DND-41 (cell line): ENCODE measurements around the gene PLGRKT.

Experiments used
- ATAC-seq: fragments of 200-7000 bp; cut with Tn5 transposase; 3 replicates; pipeline ENCODE4 v1.9.1; 2021; ENCODE audit warnings: low read depth; ENCODE audit not compliant: insufficient read depth
- DNase-seq: peaks from one replicate; pipeline ENCODE4 v3.0.0-alpha.2; 2020
- H2AFZ ChIP-seq: 2 replicates; pipeline ENCODE4 v1.6.0; 2012; ENCODE audit warnings: low read depth, low read length
- H3K27ac ChIP-seq: 2 replicates; pipeline ENCODE4 v1.5.1; 2012; ENCODE audit warnings: low read length, inconsistent platforms
- H3K27me3 ChIP-seq: fragments of 200-600 bp; sonication (generic); 2 replicates; pipeline ENCODE4 v1.6.0; 2012; ENCODE audit warnings: low read length, mild to moderate bottlenecking, inconsistent platforms; ENCODE audit not compliant: insufficient read depth, poor library complexity
- H3K36me3 ChIP-seq: 2 replicates; pipeline ENCODE4 v1.5.1; 2012; ENCODE audit warnings: low read length, inconsistent platforms; ENCODE audit not compliant: insufficient read depth
- H3K4me1 ChIP-seq: 2 replicates; pipeline ENCODE4 v1.5.1; 2012; ENCODE audit warnings: mild to moderate bottlenecking, low read length; ENCODE audit not compliant: insufficient read depth
- H3K4me2 ChIP-seq: 2 replicates; pipeline ENCODE4 v1.6.0; 2012; ENCODE audit warnings: mild to moderate bottlenecking, moderate library complexity, low read length, inconsistent platforms; ENCODE audit not compliant: insufficient read depth
- H3K4me3 ChIP-seq, 2 experiments: fragments of 200-600 bp in 1 of 2; shearing (Covaris generic) in 1 of 2; 2 replicates each; pipeline ENCODE4 v1.5.1; 2012 to 2016; ENCODE audit warnings: inconsistent platforms in 2 of 2, low read length in 2 of 2, mild to moderate bottlenecking in 2 of 2, low read depth in 1 of 2, moderate library complexity in 1 of 2
- H3K79me2 ChIP-seq: 2 replicates; pipeline ENCODE4 v1.6.0; 2012; ENCODE audit warnings: low read length, inconsistent platforms; ENCODE audit not compliant: insufficient read depth
- H3K9ac ChIP-seq: 2 replicates; pipeline ENCODE4 v1.6.0; 2012; ENCODE audit warnings: low read depth, mild to moderate bottlenecking, inconsistent platforms, low read length, moderate library complexity
- H3K9me3 ChIP-seq: 2 replicates; pipeline ENCODE4 v1.5.1; 2012; ENCODE audit warnings: low read length, moderate library complexity, mild to moderate bottlenecking, inconsistent platforms; ENCODE audit not compliant: insufficient read depth, severe bottlenecking
- H4K20me1 ChIP-seq: 2 replicates; pipeline ENCODE4 v1.6.0; 2012; ENCODE audit warnings: low read length; ENCODE audit not compliant: insufficient read depth
- CTCF ChIP-seq: IDR thresholded peaks from 2 replicates; pipeline ENCODE4 v1.5.1; 2012; ENCODE audit warnings: borderline replicate concordance, low read length, moderate library complexity, mild to moderate bottlenecking; ENCODE audit not compliant: poor library complexity, severe bottlenecking; ENCODE audit errors: extremely low read depth
- EZH2 ChIP-seq: IDR thresholded peaks from 3 replicates; pipeline ENCODE4 v1.6.1; 2012; ENCODE audit warnings: borderline replicate concordance, low read depth, mild to moderate bottlenecking, moderate library complexity, low read length, inconsistent platforms; ENCODE audit not compliant: severe bottlenecking

PLGRKT gene

GRCh38 chr9:5449521-5450358, 12.0 kb upstream of the PLGRKT start:
- H3K79me2 ChIP-seq: no peaks in the 10 kb centered on the region
- peak overlapping the region; percentile 92 for H3K4me2 ChIP-seq
- H3K27me3 ChIP-seq: no peaks in the 10 kb centered on the region
- H3K4me1 ChIP-seq: peaks cover 24% of the 10 kb centered on the region
- H3K4me3 ChIP-seq: peak overlapping the region; percentile 64 to 92
- peak overlapping the region; percentile 59 for H3K9ac ChIP-seq
- TF ChIP-seq EZH2 (no peak), CTCF (no peak)
- H3K36me3 ChIP-seq: no peaks in the 10 kb centered on the region
- H3K9me3 ChIP-seq: no peaks in the 10 kb centered on the region
- ATAC-seq (peak; percentile 10; the same call in 2 of the 3 replicates), DNase-seq (no peak)
- peak overlapping the region; percentile 99 for H2AFZ ChIP-seq
- peak overlapping the region; percentile 80 for H3K27ac ChIP-seq
- H4K20me1 ChIP-seq: no peaks in the 10 kb centered on the region

- Histone ChIP-seq H3K9ac (no peak overlapping the region), H3K9me3 (no peaks in the 10 kb centered on the region), H3K27me3 (no peaks in the 10 kb centered on the region), H4K20me1 (no peaks in the 10 kb centered on the region), H3K4me3 (no peak overlapping the region), H3K27ac (no peak overlapping the region), H3K4me1 (peaks cover 24% of the 10 kb centered on the region), H3K4me2 (no peak overlapping the region), H3K36me3 (no peaks in the 10 kb centered on the region), H2AFZ (no peak overlapping the region), H3K79me2 (no peaks in the 10 kb centered on the region)
- TF ChIP-seq EZH2: no peak
- TF ChIP-seq CTCF: no peak
- DNase-seq (no peak), ATAC-seq (no peak)
Measured at GRCh38 chr9:5448461-5449435, 11.0 kb upstream of the PLGRKT start.

- Histone ChIP-seq H3K4me3 (no peak overlapping the region), H3K79me2 (no peaks in the 10 kb centered on the region), H3K4me2 (no peak overlapping the region), H3K36me3 (no peaks in the 10 kb centered on the region), H4K20me1 (no peaks in the 10 kb centered on the region), H3K27me3 (no peaks in the 10 kb centered on the region), H3K4me1 (peaks cover 24% of the 10 kb centered on the region), H3K9me3 (no peaks in the 10 kb centered on the region), H3K9ac (no peak overlapping the region), H3K27ac (no peak overlapping the region), H2AFZ (no peak overlapping the region)
- ATAC-seq: no peak
- TF ChIP-seq EZH2 (no peak), CTCF (no peak)
- no peak for DNase-seq
Measured at GRCh38 chr9:5448016-5448415, 10.3 kb upstream of the PLGRKT start.
